Activated CD4-positive, CD25-positive, alpha-beta regulatory T cell treated with anti-CD3 and anti-CD28 coated beads, Interleukin-2, amount 50 U/mL, for 72 hours (primary cell): ENCODE results near the gene OXT.
"Not testable (repeated sequence)": the region's sequence is repeated elsewhere in the genome, so short reads cannot be mapped to it uniquely, and the experiment has no call there.

ENCODE experiments used
- DNase-seq: peaks from one replicate; pipeline ENCODE4 v3.0.0; 2021

Gene OXT

DNA sequence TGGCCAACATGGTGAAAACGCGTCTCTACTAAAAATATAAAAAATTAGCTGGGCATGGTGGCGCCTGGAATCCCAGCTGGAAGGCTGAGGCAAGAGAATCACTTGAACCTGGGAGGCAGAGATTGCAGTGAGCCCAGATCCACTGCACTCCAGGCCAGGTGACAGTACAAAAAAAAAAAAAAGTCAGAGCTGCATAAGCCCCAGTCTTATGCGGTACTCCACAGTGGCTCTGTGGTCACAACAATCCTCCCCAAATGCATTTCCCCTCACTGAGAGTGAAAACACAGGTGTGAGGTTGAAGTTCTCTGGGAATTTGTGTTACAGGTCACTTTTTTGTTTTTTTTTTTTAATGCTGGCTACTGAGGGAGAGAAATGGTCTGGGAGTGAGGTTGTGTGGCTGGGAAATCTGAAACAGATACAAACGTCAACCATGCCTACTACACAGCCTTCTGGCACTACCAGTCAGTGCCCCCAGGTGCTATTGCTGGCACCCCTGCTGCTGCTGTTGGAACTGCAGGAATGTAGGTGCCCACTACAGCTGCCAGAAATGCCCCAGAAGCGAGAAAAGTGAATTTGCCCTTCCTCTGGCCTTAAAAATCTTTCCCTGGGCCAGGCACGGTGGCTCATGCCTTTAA, 19.9 kb upstream of the OXT start:
- DNase-seq, result no peak

GRCh38 chr20:3059489-3059888, 11.9 kb upstream of the OXT start:
- DNase-seq, result no peak

- DNase-seq, result not testable (repeated sequence)
Measured at GRCh38 chr20:3064119-3064518, 7.3 kb upstream of the OXT start.

GRCh38 chr20:3067139-3068014, 4.0 kb upstream of the OXT start:
- DNase-seq, result no peak

DNA sequence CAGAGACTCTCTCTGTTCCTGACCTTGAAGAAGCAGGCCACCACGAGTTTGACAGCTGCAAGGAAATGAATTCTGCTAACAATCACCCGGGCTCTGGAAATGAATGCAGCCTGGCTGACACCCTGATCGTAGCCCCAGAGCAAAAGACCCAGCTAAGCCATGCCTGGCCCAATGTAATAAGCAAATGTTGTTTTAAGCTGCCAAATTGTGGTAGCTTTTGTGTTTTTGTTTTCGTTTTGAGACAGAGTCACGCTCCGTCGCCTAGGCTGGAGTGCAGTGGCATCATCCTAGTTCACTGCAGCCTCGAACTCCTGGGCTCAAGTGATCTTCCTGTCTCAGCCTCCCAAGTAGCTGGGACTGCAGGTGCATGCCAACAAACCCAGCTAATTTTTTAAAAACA, 3.3 kb upstream of the OXT start:
- DNase-seq, result no peak

DNA sequence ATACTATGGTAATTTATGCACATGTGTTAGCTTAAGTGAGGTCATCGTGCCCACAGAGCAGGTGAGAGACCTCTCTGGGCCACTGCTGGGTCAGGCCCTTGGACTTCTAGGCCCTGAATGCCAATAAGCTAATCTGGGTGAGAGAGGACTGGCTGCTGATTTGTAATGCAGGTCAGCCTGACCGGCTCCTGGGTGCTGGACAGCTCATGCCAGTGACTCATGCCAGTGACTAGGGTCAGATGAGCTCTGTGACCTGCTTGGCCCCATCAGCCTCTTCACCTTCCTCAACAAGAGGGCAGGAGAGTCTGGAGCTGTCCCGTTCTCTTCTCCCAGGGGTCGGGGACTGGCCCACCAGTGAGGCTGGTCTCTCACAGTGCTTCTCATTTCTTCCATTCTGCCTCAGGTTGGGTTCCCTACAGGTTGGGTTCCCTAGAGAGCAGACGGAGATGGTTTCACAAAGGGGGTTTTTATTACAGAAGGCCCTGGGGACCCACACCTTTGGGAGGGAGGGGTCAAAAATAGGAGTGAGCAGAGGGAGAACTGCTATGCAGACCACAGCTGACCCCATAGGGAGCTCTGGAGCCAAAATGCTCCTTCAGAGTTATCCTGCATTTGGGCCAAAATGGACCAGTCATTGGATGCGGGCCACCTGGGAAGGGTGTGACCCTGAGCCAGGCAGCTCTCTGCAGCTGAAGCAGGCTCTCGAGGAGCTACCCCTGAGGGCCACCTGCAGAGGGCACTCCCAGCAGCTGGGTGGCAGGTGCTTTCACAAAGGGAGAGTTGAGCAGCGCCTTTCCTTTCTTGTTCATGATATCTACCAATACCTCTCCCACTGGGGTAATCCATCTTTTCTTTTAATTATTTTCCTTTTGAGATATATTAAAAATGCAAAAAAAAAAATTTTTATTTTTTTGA, 2.2 kb upstream of the OXT start:
- no peak for DNase-seq

- DNase-seq, result no peak
Measured at GRCh38 chr20:3070725-3071124, 695 bp upstream of the OXT start.

GRCh38 chr20:3071266-3071609, 182 bp upstream of the OXT start:
- DNase-seq, result no peak

DNA sequence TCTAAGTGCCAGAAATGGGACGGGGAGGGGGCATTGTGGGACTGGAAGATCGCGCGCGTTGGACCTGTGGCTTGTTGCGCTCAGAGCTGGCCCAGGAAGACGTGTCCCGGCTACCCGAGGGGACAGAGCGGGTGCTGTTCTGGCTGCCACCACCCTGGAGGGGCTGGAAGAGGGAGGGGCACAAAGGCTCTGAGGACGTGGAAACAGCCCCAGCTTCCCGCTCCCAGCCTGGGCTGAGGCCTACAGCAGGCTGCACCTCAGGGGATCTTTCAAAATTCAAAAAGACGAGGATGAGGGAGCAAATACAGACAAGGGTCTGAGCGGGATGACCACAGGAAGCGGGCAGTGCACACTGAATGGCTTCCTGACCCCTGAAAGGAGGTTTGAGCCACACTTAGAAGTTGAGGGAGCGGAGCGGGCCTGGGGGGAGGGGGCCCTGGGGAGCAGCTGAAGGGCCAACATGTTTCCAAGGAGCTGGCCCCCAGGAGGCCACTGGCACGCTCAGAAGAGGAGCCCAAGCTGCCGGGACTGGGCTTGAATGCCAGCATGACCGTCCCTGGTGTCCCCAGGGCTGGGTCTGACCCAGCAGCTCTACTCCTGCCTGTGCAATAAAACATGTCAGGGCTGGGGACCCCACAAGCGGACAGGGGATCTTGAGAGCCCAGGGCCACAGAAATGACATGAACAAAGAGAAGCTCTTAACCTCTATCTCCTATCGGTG, 1.3 kb downstream of the OXT start:
- DNase-seq, result no peak

DNA sequence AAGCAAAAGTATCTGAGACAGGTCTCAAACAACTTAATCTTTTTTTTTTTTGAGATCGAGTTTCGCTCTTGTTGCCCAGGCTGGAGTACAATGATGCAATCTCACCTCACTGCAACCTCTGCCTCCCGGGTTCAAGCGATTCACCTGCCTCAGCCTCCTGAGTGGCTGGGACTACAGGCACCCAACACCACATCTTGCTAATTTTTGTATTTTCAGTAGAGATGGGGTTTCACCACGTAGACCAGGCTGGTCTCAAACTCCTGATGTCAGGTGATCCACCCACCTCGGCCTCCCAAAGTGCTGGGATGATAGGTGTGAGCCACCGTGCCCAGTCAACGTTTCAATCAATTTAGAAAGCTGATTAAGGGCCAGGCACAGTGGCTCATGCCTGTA, 1.8 kb downstream of the OXT start:
- not testable (repeated sequence) for DNase-seq

- no peak for DNase-seq
Measured at GRCh38 chr20:3074812-3075211, 3.4 kb downstream of the OXT start.

- not testable (repeated sequence) for DNase-seq
Measured at GRCh38 chr20:3075315-3075714, 3.9 kb downstream of the OXT start.

GRCh38 chr20:3077618-3078134, 6.3 kb downstream of the OXT start:
- DNase-seq, result no peak

DNA sequence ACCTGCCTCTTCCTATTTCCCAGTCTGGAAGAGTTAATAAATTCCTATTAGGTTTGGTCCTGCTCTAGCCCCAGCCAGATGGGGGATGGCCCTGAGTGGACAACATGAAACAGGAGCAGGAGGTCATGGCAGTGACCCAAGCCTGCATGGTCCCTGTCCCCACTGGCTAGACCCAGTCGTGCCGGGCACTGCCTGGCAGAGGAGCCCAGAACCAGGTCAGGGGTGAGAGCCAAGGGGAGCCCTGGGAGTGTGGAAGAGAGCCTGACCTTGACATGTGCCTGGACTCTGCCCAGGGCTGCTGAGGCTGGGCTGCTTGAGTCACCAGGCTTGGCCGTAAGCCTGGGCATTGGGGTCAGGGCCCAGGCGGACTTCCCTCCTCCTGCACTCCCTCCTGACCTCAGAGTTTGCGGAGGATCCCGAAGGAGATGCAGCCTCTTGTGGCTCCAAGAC, 9.5 kb downstream of the OXT start:
- no peak for DNase-seq

- no peak for DNase-seq
Measured at GRCh38 chr20:3081641-3082040, 10.2 kb downstream of the OXT start.

- DNase-seq, result no peak
Measured at GRCh38 chr20:3082306-3082951, 11.0 kb downstream of the OXT start.

GRCh38 chr20:3082955-3083952, 11.8 kb downstream of the OXT start:
- DNase-seq, result no peak

GRCh38 chr20:3084283-3084985, 13.0 kb downstream of the OXT start, which contains the start of gene AVP:
Gene AVP (minus strand): TSS chr20:3084724. CDS start chr20:3084674, 50 bp downstream.
- DNase-seq, result no peak

- no peak for DNase-seq
Measured at GRCh38 chr20:3084986-3085360, 13.6 kb downstream of the OXT start.

DNA sequence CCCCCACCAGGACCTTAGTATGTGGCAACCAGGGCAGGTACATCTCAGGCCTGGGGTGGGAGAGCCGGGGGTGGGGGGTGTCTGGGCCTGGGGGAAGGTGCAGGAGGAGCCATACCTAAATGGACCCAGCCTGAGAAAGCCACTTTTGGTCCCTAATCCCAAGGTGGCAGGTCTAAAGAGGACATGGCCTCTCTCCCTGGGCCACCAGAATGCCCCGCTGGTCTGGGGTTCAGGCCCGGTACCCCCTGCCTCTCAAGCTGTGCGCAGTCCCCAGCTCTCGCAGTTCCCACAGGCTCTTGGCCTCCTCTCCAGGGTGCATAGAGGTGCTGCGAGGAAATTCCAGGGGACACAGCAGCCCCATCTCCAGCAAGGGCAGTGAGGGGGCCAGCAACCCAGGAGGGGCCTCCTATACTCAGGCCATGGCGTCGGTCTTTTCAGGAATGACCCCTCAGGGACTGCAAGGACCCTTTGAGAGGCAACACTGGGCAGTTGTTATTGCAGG, 14.2 kb downstream of the OXT start:
- DNase-seq, result no peak
